ENCODE results near the gene HMSD.

- TF ChIP-seq CTCF (IDR thresholded peaks at IDR 0.05) (no peak), POLR2A (IDR thresholded peaks at IDR 0.05) (no peak)
Observed at GRCh38 chr18:63961435-63961980, 12.4 kb downstream of the HMSD start.
